Embryonic facial prominence (tissue), 1 donor: ENCODE data around the gene SRD5A1.
"Not testable (repeated sequence)": the region's sequence is repeated elsewhere in the genome, so short reads cannot be mapped to it uniquely, and the experiment has no call there.

ENCODE experiments used
- DNase-seq: peaks from one replicate; pipeline ENCODE4 v3.0.0-alpha.2; 2016; ENCODE audit errors: extremely low spot score

SRD5A1 gene

DNA sequence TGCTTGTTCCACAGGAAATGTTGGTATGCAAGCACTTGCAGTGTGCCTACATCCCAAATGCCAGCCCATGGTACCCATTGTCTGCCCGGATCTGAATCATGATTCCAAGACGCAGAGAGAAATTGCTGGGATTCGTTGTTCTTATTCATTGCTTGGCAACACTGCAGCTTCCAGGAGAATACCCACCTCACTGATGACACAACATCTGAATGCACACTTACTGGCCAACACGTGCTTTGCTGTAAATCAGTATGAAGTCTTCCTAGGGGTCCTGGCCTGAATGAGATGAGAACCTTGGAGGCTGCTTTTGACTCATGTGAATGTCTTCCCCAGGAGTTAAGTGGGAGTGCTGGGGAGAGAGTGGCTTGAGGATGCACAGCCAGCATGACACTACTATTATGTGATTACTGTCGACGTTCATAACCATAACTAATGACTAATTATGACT, 11.6 kb downstream of the SRD5A1 start:
- DNase-seq = no peak

DNA sequence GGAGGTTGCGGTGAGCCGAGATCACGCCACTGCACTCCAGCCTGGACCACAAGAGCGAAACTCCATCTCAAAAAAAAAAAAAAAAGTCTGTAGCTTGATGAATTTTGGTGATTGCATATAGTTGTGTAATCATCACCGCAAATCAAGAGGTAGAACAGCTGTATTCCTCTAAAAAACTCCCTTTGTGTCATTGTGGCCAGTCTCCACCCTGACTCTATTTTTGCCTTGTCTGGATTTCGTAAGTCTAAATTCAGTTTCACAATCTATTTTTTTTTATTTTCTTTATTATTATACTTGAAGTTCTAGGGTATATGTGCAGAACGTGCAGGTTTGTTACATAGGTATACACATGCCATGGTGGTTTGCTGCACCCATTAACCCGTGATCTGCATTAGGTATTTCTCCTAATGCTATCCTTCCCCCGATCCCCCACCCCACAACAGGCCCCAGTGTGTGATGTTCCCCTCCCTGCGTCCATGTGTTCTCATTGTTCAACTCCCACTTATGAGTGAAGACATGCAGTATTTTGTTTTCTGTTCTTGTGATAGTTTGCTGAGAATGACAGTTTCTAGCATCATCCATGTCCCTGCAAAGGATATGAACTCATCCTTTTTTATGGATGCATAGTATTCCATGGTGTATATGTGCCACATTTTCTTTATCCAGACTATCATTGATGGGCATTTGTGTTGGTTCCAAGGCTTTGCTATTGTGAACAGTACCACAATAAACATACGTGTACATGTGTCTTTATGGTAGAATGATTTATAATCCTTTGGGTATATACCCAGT, 12.5 kb downstream of the SRD5A1 start:
- DNase-seq = not testable (repeated sequence)

- DNase-seq = no peak
Measured at GRCh38 chr5:6649186-6649585, 15.9 kb downstream of the SRD5A1 start.

GRCh38 chr5:6649681-6650080, 16.4 kb downstream of the SRD5A1 start:
- DNase-seq = no peak

GRCh38 chr5:6652025-6652424, 18.8 kb downstream of the SRD5A1 start:
- no peak for DNase-seq

GRCh38 chr5:6655432-6655831, 22.2 kb downstream of the SRD5A1 start:
- no peak for DNase-seq

GRCh38 chr5:6656680-6657079, 23.4 kb downstream of the SRD5A1 start:
- DNase-seq = no peak

DNA sequence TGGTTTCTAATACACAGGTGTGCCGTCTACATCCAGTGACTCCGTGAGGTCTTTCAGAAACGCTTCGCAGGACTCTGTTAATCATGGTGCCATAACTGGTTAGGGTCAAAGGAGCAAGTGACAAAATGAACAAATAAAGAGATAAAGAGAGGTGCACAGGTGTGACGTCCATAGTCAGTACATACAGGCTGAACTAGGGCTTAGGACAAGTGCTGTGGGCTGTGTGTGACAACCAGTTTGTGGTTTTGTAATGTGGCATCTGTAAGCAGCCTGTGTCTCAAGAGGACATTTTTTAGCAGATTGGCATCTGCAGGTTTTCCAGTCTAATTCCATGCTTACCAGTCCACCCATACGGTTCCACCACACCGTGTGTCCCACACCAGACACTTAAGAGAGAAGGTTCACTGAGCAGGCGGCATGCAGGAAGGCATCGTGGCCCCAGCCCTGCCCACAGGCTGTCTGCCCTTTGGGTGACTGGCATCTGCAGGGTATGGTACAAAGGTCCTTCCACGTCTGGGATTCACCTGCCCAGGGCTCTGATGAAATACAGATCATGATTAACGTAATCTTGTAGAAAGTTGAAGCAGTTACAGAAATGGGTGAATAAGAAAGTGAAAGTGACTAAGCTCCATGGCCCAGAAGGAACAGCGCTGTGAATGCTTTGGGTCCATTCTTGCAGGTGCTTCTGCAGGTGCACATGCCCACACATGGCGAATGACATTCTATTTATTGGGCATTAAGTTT, 26.9 kb downstream of the SRD5A1 start:
- no peak for DNase-seq

- DNase-seq = no peak
Measured at GRCh38 chr5:6660688-6661087, 27.4 kb downstream of the SRD5A1 start.

- DNase-seq = no peak
Measured at GRCh38 chr5:6666762-6667161, 33.5 kb downstream of the SRD5A1 start.

- DNase-seq = no peak
Measured at GRCh38 chr5:6667648-6668047, 34.4 kb downstream of the SRD5A1 start.

DNA sequence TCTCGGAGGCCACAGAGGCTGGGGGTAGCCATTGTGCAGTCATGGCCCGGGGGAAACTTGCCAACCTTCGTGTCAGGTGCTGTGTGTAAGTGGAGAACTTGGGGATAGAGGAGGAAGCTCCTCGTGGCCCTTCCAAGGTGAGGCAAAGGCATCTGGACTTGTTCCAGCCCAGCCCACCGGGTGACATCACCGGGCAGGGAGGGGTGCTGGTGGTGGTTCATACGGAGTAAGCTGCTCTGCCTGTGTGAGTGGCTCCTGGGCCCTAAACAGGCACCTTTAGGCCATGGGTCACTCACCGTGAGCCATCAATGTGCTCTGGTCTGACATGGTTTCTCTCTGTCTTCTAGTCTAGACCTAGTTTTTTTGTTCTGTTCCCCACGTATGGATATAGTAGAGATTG, 35.5 kb downstream of the SRD5A1 start:
- not testable (repeated sequence) for DNase-seq

DNA sequence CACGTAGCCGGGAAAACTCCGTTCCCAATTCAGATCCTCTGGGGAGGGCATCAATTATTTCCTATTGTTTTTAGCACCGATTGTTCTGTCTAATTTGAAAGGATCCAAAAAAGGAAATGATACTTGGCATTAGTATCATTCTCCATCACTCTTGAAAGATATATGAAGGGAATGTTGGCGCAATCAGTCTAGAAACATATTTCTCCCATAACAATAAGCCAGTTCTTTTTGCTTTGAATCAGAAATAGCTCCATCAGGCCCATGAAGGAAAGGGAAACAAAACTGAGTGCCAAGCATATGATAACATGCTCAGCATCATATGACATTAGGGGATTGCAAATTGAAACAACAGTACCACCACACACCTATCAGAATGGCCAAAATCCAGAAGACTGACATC, 39.8 kb downstream of the SRD5A1 start:
- no peak for DNase-seq

- DNase-seq = no peak
Measured at GRCh38 chr5:6673963-6674362, 40.7 kb downstream of the SRD5A1 start.

- no peak for DNase-seq
Measured at GRCh38 chr5:6674421-6674820, 41.2 kb downstream of the SRD5A1 start.

DNA sequence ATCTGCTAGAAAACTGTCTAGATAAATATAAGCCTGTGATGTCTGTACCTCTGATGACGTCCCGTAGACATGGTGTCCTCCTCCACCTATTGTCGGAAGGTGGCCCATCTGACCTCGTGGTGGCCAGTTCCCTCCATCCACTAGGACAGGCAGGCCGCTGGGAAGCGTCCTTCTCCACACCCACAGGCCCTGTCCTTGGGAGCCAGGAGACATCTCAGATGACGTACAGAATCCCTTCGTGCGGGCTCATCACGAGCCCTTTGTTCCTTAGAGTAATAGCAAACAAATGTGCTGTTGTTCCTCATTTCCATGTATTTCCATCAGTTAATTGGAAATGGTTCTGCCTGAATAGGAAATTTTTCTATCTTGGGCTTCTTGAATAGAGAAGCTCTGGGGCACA, 41.6 kb downstream of the SRD5A1 start:
- DNase-seq = no peak

DNA sequence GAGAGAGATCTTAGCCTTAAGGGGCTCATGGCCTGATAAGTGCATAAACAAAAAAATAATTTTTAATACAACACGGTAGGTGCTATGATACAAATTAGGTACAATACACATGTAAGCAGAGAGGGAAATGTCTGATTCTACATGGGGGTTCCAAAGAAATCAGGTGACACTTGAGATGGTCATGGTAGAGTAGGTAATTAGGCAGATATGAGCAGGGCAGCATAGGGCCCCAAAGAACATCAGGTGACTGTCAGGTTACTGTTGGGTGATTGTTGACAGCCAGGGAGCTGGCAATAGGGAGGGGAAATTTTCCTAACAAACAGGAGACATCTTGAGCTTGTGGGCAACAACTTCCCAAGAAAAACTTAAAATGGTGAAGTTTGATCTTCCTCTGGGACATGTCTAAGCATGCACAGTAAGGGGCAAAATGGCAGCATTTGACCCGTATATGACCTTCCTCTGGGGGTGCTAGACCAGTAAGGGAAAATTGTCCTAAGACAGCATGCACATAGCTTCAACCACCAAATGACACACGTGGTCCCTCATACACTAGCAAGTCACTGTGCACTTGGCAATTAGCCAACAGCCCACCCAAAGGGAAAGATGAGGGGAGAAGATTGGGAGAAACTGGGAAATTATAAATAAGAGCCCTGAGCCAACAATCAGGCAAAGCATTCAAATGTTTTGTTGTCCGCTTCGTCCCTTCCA, 42.7 kb downstream of the SRD5A1 start:
- no peak for DNase-seq

- DNase-seq = no peak
Measured at GRCh38 chr5:6676702-6677101, 43.5 kb downstream of the SRD5A1 start.

GRCh38 chr5:6678385-6678784, 45.1 kb downstream of the SRD5A1 start:
- DNase-seq = no peak

DNA sequence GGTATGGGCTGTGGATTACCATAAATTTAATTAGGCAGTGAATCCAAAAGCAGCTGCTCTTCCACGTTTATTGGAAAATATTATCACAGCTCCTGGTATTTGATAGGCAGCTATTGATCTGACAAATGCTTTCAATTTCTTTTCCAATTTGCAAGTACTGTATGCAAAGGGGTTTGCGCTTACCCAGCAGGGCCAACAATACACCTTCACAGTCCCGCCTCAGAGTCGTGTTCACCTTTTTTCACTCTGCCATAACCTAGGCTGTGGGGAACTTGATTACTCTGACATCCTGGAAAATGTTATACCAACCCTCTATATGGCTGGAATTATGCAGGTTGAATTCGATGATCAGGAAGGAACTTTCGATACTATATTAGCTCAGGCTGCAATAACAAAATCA, 47.7 kb downstream of the SRD5A1 start:
- DNase-seq = no peak

- no peak for DNase-seq
Measured at GRCh38 chr5:6681682-6682081, 48.4 kb downstream of the SRD5A1 start.

GRCh38 chr5:6682239-6682638, 49.0 kb downstream of the SRD5A1 start:
- no peak for DNase-seq

DNA sequence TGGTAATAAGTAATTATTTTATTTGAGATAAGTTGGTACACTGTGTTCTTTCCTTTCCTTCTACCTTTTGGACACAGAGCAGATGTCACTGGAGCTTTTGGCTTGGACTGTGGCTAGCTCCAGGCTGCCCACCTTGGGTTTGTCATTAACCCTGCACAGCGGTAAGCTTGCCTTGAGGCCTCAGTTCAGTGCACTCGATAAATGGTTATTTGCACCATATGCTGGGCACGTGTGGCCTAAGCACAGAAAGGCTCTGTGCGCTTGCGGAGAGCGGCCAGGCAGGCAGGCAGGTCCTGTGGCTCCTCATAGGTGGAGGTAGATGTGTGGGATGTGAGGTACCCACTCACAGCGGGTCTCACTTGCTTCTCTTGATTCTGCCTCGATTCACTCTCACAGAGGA, 50.0 kb downstream of the SRD5A1 start:
- no peak for DNase-seq
